Effector memory CD4-positive, alpha-beta T cell (primary cell): Measurements from ENCODE around the gene SYTL3.
"Not testable (repeated sequence)": the region's sequence is repeated elsewhere in the genome, so short reads cannot be mapped to it uniquely, and the experiment has no call there.

Experiments used
- DNase-seq, 3 donors: peaks; one replicate each; pipeline ENCODE4 v3.0.0-alpha.2; 2020
- H3K27ac ChIP-seq: 2 replicates; pipeline ENCODE4 v1.7.0; 2013; ENCODE audit warnings: mild to moderate bottlenecking, low read length, moderate library complexity; ENCODE audit not compliant: insufficient read depth, poor library complexity, severe bottlenecking
- H3K27me3 ChIP-seq: replicated peaks from 2 replicates; pipeline ENCODE4 v1.7.0; 2013; ENCODE audit warnings: mild to moderate bottlenecking, low read length; ENCODE audit not compliant: insufficient read depth, control insufficient read depth, poor library complexity, severe bottlenecking
- H3K36me3 ChIP-seq: 2 replicates; pipeline ENCODE4 v1.7.0; 2013; ENCODE audit warnings: mild to moderate bottlenecking, low read length, moderate library complexity; ENCODE audit not compliant: control insufficient read depth, insufficient read depth
- H3K4me1 ChIP-seq: 2 replicates; pipeline ENCODE4 v1.7.0; 2013; ENCODE audit warnings: low read length, mild to moderate bottlenecking; ENCODE audit not compliant: control insufficient read depth, insufficient read depth, poor library complexity, severe bottlenecking
- H3K4me3 ChIP-seq: 2 replicates; pipeline ENCODE4 v1.7.0; 2013; ENCODE audit warnings: low read length, low read depth, mild to moderate bottlenecking; ENCODE audit not compliant: insufficient read depth, poor library complexity, severe bottlenecking
- H3K9me3 ChIP-seq: 2 replicates; pipeline ENCODE4 v1.7.0; 2013; ENCODE audit warnings: mild to moderate bottlenecking, low read length, moderate library complexity; ENCODE audit not compliant: control insufficient read depth

The SYTL3 gene

GRCh38 chr6:158651981-158652737 is 2.3 kb downstream of the SYTL3 start:
- Histone ChIP-seq H3K4me1 (peaks cover 57% of the 10 kb centered on the region), H3K27ac (peak overlapping the region; percentile 96)
- H3K27me3 ChIP-seq, H3K4me3 ChIP-seq, H3K9me3 ChIP-seq, H3K36me3 ChIP-seq, DNase-seq: not testable (repeated sequence)

GRCh38 chr6:158653577-158654354 is 3.9 kb downstream of the SYTL3 start:
- H3K27ac ChIP-seq = peak overlapping the region; percentile 96
- H3K4me1 ChIP-seq = peaks cover 56% of the 10 kb centered on the region
- no peaks in the 10 kb centered on the region for H3K27me3 ChIP-seq
- no peaks in the 10 kb centered on the region for H3K9me3 ChIP-seq
- H3K36me3 ChIP-seq = no peaks in the 10 kb centered on the region
- peak overlapping the region; percentile 4 for H3K4me3 ChIP-seq
- DNase-seq = peak; percentile 83 to 90 (median 86)

GRCh38 chr6:158654498-158654897 is 4.6 kb downstream of the SYTL3 start:
- no peak for DNase-seq

GRCh38 chr6:158654960-158655489 is 5.2 kb downstream of the SYTL3 start:
- H3K4me1 ChIP-seq = peaks cover 44% of the 10 kb centered on the region
- no peak for DNase-seq
- no peaks in the 10 kb centered on the region for H3K9me3 ChIP-seq
- no peaks in the 10 kb centered on the region for H3K27me3 ChIP-seq
- no peaks in the 10 kb centered on the region for H3K36me3 ChIP-seq
- H3K4me3 ChIP-seq = no peak overlapping the region
- H3K27ac ChIP-seq = peak overlapping the region; percentile 96

More at GRCh38 chr6:158654498-158654897, 4.6 kb downstream of the SYTL3 start:
- H3K36me3 ChIP-seq = no peaks in the 10 kb centered on the region
- H3K9me3 ChIP-seq = no peaks in the 10 kb centered on the region
- H3K4me1 ChIP-seq = peaks cover 48% of the 10 kb centered on the region
- H3K4me3 ChIP-seq = peak overlapping the region; percentile 4
- peak overlapping the region; percentile 96 for H3K27ac ChIP-seq
- no peaks in the 10 kb centered on the region for H3K27me3 ChIP-seq

- no peak overlapping the region for H3K4me3 ChIP-seq
These were observed 6.0 kb downstream of the SYTL3 start for GRCh38 chr6:158655569-158656450.

GRCh38 chr6:158656986-158657385 is 7.1 kb downstream of the SYTL3 start:
- not testable (repeated sequence) for H3K4me3 ChIP-seq, H3K27me3 ChIP-seq, H3K27ac ChIP-seq, H3K36me3 ChIP-seq, H3K9me3 ChIP-seq, DNase-seq
- H3K4me1 ChIP-seq = peaks cover 40% of the 10 kb centered on the region

More at GRCh38 chr6:158655569-158656450, 6.0 kb downstream of the SYTL3 start:
- peaks cover 44% of the 10 kb centered on the region for H3K4me1 ChIP-seq
- no peaks in the 10 kb centered on the region for H3K9me3 ChIP-seq
- no peaks in the 10 kb centered on the region for H3K27me3 ChIP-seq
- DNase-seq = no peak
- H3K27ac ChIP-seq = peak overlapping the region; percentile 96
- no peaks in the 10 kb centered on the region for H3K36me3 ChIP-seq

GRCh38 chr6:158660333-158660754 is 10.5 kb downstream of the SYTL3 start:
- DNase-seq = peak in 2 of 3 donors; percentile 13 to 24
- H3K4me1 ChIP-seq = peaks cover 17% of the 10 kb centered on the region
- no peaks in the 10 kb centered on the region for H3K27me3 ChIP-seq

GRCh38 chr6:158661156-158661685 is 11.4 kb downstream of the SYTL3 start:
- Histone ChIP-seq H3K4me1 (peaks cover 8% of the 10 kb centered on the region), H3K4me3 (no peak overlapping the region), H3K27me3 (no peaks in the 10 kb centered on the region), H3K27ac (no peak overlapping the region), H3K9me3 (no peaks in the 10 kb centered on the region), H3K36me3 (peaks cover 35% of the 10 kb centered on the region)
- DNase-seq = no peak

More at GRCh38 chr6:158660333-158660754, 10.5 kb downstream of the SYTL3 start:
- no peak overlapping the region for H3K4me3 ChIP-seq
- H3K36me3 ChIP-seq = peaks cover 26% of the 10 kb centered on the region
- H3K9me3 ChIP-seq = no peaks in the 10 kb centered on the region
- no peak overlapping the region for H3K27ac ChIP-seq

GRCh38 chr6:158662607-158662953 is 12.7 kb downstream of the SYTL3 start:
- no peak overlapping the region for H3K4me3 ChIP-seq
- no peaks in the 10 kb centered on the region for H3K27me3 ChIP-seq
- H3K4me1 ChIP-seq = peaks cover 7% of the 10 kb centered on the region
- H3K27ac ChIP-seq = no peak overlapping the region
- no peaks in the 10 kb centered on the region for H3K9me3 ChIP-seq
- no peak for DNase-seq
- peaks cover 48% of the 10 kb centered on the region for H3K36me3 ChIP-seq
